Activated naive CD4-positive, alpha-beta T cell treated with anti-CD3 and anti-CD28 coated beads, Interleukin-2, amount 50 U/mL, for 16 hours (primary cell): ENCODE data around the gene GATA2.

Experiments
- DNase-seq: peaks from one replicate; pipeline ENCODE4 v3.0.0-alpha.2; 2020

GATA2 gene

GRCh38 chr3:128472449-128473179 lies 20.4 kb downstream of the GATA2 start:
- DNase-seq = no peak

- DNase-seq = no peak
These were observed 21.3 kb downstream of the GATA2 start for GRCh38 chr3:128471720-128472119.

- no peak for DNase-seq
These were observed 21.9 kb downstream of the GATA2 start for GRCh38 chr3:128471110-128471509.

- no peak for DNase-seq
These were observed 22.7 kb downstream of the GATA2 start for GRCh38 chr3:128470134-128470899.

GRCh38 chr3:128469556-128469955 lies 23.4 kb downstream of the GATA2 start:
- DNase-seq = no peak

- DNase-seq = no peak
These were observed 24.0 kb downstream of the GATA2 start for GRCh38 chr3:128468791-128469527.

GRCh38 chr3:128468285-128468790 lies 24.7 kb downstream of the GATA2 start:
- DNase-seq = no peak

- no peak for DNase-seq
These were observed 26.0 kb downstream of the GATA2 start, which contains the start of gene DNAJB8 for GRCh38 chr3:128466840-128467541. Gene DNAJB8, minus strand, starts transcription at chr3:128466890. Its CDS starts 3,645 bp downstream, at chr3:128463245.

- no peak for DNase-seq
These were observed 28.3 kb downstream of the GATA2 start for GRCh38 chr3:128464702-128465101.

GRCh38 chr3:128464188-128464587 lies 28.8 kb downstream of the GATA2 start:
- no peak for DNase-seq

GRCh38 chr3:128463771-128464170 lies 29.2 kb downstream of the GATA2 start:
- no peak for DNase-seq

GRCh38 chr3:128463354-128463753 lies 29.6 kb downstream of the GATA2 start:
- DNase-seq = no peak

- DNase-seq = no peak
These were observed 30.1 kb downstream of the GATA2 start for GRCh38 chr3:128462931-128463330.

- DNase-seq = no peak
These were observed 30.6 kb downstream of the GATA2 start for GRCh38 chr3:128462341-128462910.

- no peak for DNase-seq
These were observed 31.3 kb downstream of the GATA2 start for GRCh38 chr3:128461731-128462130.

GRCh38 chr3:128459461-128459820 lies 33.6 kb downstream of the GATA2 start:
- DNase-seq = no peak

GRCh38 chr3:128458746-128459460 lies 34.1 kb downstream of the GATA2 start:
- no peak for DNase-seq

GRCh38 chr3:128457937-128458336 lies 35.1 kb downstream of the GATA2 start:
- DNase-seq = no peak

GRCh38 chr3:128456776-128457715 lies 36.0 kb downstream of the GATA2 start:
- no peak for DNase-seq
